ENCODE measurements around the gene SPDEF.

Gene SPDEF

DNA sequence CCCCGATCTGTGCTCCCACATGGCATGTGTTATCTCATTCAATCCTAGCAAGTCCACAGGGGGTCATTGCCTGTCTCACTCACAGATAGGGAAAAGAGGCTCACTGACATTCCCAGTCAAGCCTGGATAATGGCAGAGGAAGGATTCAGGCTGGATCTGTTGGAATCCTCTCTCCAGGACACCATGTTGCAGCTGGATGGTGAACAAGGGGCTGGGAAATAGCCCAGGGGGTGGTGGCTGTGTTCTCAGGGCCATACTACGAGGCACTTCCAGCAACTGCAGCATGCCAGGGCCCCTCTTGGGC is 5.0 kb upstream of the SPDEF start:
- DNase-seq: no peak

DNA sequence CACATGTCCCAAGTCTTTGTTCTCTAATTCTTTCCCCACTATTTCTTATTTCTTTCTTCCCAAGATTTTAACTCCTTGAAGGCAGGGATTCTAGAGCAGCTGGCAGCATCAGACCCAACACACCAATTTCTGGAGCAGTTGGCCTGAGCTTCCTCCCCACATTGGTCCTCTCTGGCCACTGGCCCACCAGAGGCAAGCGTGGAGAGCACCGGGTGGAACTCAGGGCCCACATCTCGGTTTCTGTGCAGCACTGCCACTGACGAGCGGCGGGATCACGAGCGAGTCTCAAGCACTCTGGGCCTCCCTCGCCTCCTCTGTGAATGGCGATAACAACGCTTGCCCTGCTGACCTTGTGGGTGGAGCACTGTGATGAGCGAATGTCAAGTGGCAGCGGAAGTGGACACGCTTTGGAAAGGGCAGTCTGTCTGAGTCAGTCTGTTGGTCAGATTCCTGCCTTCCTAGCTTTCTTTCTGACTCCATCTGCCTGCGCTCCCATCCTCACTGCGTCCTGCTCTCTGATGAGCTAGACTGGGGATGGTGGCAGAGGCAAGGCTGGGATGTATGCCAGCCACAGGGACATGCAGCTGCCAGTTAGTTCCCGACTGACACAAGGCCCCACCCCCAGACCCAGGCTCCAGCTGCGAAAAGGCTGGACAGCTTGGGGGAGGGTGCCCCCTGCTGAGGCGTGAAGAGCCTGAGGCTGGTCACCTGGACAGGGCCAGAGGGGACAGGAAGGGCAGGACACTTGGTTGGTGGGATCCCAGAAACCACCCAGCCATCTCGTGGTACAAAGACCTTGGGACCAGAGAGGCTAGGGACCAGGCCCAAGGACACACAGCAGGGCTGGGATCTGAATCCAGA is 4.5 kb upstream of the SPDEF start:
- peak; percentile 70 for DNase-seq

DNA sequence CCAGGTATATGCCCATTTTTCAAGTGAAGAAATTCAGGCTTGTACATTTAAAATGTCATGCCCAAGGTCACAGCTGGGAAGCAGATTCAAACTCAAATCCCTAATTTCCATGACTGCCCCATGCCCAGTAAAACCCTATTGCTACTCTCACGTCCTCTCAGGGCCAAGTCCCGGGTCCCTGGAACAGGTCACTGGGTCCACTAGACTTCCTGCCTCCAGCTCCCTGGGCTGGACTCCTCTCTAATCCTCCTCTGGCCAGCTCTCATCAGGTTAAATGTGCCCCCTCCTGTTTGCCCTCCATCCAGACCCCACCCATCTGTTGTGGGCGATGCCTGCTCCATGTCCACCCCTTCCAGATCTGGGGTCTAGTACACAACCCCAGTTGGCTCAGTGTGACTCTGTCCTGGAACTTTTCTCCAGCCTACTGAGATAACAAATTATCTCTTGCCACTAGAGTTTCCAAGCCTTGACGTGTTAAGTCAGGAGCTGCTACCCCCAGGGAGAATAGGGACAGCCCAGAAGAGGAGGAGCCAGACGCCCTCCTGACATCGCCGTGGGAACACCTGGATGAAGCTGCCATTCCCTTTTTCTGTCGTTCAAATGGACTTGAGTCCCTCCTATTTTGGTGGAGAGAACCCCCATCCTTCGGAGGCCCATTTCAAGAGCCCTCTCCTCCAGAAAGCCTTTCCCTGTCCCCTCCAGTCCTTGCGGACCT is 3.7 kb upstream of the SPDEF start:
- no peak for DNase-seq

DNA sequence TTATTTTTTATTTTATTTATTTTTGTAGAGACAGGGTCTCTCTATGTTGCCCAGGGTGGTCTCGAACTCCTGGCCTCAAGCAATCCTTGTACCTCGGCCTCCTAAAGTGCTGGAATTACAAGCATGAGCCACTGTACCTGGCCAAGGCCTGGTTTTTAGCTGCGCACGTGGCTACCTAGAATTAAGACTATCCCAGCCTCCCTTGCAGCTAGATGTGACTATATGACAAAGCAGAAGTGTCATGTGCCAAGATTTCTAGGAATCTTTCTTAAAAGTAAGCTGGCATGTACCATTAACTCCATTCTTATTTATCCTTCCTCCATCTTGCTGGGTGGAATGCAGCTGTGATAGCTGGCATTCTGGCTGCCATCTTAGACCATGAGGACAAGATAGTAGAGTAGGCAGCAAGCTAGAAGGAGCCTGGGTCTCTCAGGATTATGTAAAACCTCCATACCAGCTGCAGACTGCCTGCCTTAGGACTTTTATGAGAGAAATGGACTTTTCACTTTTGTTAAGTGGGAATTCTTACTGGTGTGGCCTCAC is 2.1 kb upstream of the SPDEF start:
- no peak for DNase-seq

DNA sequence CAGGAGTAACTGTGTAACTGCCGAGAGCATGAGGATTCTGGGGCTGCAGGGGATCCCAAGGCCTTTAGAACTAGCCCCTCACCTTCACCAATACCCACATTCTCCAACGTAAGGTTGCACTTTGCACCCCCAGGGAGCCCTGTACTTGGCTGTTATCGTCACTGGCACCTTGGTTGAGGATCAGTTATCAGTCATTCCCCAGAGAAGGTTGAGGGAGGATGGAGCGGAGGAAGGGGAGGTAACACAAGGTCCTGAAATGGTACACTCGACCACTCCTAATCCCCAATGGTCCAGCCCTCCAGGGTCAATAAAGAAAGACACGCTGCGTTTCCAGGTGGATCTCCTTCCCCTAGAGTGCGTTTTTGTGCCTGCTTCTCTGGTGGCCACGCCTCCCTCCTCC is 1.1 kb upstream of the SPDEF start:
- no peak for DNase-seq

DNA sequence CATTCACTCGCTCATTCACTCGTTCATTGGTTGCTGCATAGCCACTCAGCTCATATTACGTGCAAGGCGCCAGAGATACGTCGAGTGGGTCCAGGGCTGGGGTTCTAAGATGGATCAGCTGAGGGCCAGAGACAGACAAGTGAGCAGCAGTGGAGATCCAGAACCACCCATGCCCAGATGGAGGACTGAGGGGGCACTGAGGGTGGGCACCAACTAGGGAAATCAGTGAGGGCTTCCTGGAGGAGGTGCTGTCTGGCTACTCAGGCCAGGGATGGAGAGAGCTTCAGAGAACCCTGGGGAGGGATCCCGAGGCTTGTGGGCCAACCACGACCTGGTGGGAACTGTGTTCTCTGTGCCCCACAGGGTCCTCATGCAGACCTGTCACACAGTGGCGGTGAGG is 364 bp upstream of the SPDEF start:
- no peak for DNase-seq

DNA sequence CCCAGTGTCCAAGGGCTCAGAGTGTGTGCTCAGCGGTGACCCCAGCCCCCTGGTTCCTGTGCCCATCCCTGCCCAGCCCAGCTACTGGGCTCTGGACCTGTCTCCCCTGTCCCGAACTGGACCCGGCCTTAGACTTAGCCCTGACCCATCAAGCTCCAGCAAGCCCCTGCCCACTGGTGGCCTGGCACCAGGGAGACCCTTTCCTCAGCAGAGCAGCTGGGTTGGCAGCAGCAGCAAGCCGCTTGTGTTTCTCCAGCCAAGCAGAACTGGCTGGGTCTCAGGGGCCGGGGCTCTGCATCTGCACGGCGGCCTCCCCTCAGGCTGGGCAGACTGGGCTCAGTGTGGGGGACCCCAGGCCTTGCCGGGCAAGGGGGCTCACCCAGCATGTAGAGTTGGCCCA is 801 bp downstream of the SPDEF start:
- DNase-seq: no peak

DNA sequence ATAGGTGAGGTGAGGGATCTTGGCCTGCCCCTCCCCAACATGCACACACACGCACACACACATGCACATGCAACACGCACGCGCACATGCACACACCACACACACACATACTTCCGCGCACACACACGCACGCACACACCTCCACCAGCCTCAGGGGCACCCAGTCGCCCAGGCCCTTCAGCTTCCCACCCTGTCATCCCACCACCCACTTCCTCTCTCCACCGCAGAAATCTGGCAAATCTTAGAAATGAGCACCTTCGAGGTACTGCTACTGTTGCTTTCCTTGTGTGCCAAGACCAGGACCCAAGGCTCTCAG is 1.2 kb downstream of the SPDEF start:
- DNase-seq: no peak

DNA sequence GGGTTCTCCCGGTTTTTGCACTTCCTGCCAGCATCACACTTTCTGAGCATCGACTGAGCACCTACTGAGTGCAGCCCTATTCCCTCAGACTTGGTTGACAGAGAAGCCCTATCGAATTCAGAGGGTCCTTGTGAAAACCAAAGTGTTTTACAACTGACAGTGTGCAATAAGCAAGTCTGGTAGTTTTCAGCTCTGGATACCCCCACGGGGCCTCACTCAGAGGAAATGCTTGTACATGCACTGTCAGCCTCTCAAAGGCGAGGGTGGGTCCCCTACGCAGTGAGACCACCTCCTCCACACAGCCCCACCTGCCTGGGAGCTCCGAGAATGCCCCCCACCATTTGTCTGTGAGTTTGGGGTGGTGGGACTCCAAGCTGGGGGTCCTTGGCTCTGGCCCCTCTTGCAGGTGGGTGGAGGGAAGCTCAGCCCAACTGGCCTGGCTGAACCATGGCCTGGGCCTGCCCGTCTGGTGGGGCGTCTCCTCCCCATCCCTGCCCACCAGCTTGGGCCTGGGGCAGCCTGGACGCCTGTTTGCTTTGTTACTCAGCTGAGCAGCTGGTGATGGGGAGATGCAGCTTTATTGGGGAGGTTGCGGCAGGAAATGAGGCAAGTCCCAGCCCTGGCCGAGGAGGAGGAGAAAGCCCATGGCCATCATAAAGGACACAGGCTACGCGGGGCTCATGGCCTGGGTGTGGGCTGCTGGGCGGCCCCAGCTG is 1.7 kb downstream of the SPDEF start:
- DNase-seq: no peak

DNA sequence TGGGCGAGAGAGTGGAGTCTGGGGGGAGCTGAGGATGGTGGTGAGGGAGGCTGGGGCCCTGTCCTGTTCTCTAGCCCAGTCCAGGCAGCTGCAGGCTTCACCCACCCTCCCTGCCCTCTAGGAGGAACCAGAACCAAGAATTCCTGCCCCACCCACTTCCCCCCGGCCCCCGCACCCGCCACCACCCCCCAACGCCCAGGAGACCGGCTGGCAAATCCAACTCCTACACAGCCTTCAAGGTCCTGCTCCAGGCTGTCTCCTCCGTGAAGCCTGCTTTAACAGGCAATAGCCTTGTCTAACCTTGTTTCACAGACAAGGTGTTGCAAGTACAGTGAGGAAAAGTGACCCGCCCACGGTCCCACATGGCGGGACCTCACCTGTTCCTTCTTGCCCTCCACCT is 2.4 kb downstream of the SPDEF start:
- DNase-seq: no peak

DNA sequence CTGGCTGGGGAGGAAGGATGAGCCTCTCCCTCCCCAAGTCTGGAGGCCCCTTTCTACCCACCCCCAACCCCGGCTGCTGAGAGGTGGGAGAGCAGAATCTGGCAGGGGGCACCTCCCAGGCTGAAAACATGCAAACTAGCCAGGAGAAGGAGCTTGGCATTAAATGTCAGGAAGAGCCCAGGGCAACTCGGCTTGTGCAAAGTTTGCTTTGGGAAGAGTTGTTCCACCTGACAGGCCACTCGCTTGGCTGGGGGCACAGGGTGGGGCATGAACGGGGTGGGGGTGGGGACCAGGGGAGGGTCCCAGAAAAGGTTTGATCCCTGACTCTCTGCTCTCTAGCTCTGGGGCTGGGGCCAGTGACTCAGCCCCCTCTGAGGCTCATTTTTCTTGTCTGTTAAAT is 3.0 kb downstream of the SPDEF start:
- no peak for DNase-seq

DNA sequence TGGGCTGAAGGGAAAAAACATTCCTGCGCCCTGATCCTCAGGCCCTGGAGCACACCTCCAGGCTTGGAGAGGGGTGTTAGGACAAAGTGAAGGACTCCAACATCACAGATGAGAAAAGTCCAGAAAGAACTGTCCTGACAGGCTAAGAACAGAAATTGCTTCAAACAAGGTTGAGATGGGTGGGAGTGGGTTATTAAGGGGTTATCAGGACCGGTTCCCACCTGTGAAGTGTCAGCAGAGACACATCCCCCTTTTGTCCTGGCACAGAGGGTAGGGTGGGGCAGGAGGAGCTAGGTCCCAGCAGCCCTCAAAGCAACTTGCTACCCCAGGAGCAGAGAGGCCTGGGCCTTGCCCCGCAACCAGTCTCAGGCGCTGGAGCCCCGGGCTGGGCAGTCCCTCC is 3.5 kb downstream of the SPDEF start:
- no peak for DNase-seq

DNA sequence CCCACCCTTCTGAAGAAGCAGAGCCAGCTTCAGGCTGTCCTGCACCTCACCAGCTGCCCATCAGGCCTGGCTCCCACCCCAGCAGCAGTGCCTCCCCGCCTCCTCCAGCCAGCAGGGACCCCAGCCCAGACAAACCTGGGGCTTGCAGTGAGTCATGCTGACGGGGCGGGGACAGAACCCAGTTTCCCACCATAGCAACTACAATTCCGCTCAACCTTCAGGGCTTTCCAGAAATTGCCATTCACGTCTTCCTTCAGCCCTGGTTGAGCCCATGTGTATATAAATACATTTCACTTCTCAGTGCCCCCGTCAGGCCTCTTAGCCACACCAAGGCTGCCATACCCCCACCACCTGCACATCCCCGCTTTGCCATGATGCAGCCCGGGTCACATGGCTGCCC is 4.4 kb downstream of the SPDEF start:
- no peak for DNase-seq

DNA sequence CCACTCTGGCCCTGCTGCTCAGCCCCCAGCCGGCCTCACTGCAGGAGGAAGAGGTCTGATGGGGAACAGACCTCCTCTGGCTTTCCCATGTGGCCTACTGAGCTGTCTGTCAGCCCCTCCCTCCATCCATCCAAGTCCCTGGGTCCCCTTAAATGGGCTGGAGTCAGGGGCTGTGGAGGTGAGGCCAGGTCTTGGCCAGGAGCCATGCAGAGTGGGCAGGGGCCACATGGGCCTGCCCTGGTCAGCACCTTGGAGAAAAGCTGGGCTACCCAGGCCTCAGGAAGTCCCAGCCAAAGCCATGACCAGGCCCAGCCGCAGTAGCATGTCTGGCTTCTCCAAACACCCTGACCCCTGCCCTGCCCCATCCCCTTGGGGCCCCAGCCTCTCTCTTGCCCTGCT is 6.3 kb downstream of the SPDEF start:
- no peak for DNase-seq

DNA sequence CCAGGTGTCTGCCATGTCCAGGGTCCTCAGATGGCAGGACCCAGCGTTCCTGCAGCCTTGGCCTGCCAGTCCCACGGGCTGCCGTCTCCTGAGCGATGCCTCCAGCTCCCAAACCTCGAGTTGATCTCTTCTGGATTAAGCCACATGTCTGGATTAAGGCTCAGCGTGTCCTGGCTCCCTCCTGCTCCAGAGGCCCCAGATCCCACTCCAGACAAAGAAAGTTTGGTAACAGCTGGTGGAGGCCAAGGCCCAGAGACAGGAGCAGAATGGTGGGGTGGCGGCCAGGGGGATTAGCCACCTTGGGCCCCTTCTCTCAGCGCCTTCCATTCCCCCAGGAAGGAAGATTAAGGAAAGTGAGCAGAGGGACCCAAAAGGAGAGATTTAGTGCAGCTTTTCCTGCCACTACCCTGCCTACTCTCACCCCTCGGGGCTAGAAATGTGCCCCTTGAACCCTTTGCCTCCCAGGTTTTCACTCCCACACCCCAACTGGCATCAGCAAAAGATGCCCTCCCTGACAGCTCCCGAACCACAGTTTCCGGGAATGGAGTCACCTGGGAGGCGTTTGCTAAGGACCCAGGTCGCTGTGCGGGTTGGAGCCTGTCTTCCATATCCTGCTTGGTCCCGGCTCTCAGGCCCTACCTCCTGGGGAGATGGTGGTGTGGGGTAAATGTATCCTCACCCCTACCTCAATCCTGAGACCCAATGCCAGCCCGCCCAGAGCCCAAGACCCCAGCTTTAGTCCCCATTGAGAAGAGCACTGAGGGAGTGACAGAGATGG is 6.9 kb downstream of the SPDEF start:
- DNase-seq: no peak

DNA sequence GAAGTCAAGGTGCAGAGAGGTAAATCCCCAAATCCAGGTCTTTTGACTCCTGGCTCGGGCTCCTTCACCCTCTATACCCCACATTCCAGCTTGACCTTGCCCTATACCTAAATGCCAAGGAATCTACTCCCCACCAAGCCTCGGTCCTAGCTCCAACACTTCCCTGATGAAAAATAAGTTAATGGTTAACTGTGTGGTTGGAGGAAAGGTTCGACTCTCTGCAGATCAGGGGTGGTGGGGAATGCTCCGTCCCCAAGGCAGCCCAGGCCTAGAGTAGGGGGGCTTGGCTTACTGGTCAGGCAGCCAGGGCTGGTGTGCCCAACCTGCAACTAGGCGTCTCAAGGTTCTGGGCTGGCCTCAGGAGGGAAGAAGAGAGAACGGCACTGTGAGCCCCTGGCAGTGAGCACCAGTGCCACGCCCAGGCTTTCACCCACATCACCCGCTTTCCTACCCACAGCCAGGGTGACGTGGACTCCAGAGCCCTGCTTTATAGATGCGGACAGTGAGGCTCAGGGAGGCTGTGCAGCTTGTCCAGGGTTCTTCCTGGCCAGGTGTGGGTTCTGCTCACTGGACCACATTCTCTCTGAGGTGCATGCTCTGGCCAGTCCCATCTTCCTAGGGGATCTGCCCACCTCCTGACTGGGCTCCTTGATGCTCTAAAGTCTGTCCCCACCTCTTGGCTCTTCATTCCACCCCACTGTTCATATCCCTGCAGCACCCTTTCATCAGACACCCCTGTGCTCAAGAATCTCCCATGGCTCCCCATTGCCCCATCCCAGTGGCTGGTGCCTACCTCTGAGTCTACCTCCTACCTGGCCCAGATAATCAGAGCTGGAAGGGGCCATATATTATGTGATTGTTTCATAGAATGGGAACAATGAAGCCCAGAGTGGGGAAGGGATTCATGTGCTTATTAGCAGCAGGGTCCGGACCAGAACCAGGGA is 8.2 kb downstream of the SPDEF start:
- DNase-seq: no peak

DNA sequence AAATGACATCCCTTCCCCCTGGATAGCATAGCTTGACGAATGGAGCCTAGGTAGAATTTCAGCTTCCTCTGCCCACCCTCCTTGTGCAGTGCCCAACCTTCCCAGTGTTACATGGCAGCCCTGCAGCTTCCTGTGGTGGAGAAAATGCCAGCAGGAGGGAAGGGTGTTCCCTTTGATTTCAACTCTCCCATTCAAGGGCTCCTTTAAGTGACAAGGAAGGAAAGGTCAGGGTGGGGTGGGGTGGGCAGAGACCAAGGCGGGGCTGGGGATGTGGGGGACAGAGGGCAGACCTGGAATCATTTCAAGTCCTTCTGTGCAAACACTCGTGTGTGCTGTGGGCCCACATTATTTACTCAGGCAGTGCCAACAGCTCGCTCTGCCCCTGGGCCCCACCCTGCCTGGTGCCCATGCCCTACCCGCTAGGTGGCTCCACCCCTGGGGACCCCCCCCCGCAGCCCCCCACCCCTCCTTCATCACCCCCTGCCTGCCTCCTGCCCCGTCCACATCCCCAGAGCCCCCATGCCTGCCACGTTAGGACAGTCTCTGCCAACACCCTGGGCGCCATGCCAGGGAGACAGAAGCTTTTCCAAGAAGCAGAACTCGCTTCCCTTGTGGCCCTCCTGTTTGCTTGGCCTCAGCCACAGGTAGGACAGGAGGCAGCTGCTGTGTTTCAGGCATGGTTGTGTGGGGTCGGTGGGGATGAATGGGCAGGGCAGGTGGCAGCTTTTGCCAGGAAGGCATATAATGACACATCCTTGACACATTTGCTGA is 9.4 kb downstream of the SPDEF start:
- DNase-seq: peak; percentile 84

DNA sequence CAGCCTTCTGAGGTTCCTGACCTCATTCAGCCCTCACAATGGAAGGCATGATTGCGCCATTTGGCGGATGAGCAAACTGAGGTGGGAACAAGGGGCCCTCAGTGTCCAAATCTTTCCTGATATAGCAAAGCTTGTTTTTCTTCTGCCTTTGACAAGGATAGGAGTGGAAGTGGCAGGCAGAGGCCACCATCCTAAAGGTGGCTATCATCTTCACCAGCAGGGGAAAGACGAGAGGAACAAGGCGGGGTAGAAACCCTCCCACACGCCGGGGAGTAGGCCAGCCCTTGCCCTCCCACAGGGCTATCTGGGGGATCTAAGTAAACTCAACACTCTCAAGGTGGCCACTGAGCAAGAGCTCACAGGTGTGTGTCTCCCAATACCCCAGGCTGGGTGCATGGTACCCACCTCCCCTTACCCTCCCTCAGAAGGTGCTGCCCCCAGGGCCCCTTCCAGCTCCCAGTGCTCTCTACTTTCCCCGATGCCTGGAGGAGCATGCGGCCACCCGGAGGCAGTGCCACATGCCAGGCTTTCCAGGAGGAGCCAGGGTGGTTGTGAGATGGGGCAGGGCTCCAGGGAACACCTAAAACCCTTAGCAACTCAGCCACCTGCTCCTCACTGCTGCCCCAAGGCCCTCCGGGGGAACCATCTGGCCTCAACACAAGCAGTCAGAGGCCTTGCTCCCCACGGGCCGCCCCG is 11.2 kb downstream of the SPDEF start:
- no peak for DNase-seq

DNA sequence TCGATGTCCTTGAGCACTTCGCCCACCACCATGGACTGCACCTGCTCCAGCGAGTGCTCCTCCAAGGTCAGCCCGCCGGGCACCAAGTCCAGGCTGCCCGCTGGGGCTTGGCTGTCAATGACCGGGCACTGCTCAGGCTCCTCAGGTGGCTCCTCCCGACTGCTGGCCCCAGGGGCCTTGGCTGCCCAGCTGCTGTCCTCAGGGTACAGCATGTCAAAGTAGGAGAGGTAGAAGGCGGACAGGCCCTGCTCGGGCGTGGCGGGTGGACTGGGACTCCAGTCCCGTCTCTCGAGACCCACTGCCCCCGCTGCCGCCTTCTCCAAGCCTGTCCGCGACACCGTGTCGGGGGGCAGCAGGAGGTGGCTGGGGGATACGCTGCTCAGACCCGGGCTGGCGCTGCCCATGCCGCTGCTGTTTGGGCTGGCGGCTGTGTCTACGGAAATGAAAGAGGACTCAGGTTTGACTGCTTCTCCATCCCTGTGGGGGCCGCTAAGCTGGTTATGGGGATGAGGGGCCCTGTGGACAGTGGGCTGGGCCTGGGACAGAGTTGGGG is 12.0 kb downstream of the SPDEF start:
- no peak for DNase-seq

DNA sequence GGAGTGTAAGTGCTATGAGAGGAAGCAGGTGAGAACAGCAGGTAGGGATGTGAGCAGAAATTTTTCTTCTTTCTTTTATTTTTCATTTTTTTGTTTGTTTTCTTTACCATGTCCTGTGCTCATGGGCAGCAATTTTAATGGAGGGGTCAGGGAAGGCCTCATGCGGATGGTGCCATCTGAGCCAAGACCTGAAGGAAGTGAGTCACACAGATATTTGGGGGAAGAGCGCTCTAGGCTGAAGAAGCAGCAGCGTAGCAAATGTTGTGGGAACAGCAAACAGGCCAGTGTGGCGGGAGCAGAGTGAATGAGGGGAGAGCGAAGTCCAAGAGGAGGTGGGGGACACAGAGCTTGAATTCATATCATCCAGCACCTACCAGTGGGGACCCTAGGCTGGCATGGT is 12.7 kb downstream of the SPDEF start:
- DNase-seq: no peak

All from NCI-H2029 treated with DMSO at 0.1 percent for 48 hours (cell line).